Limb (tissue), 2 donors: ENCODE measurements around the gene C8G.

Experiments
- DNase-seq, 2 donors: peaks; one replicate each; pipeline ENCODE4 v3.0.0-alpha.2; 2016; ENCODE audit errors: extremely low spot score in 2 of 2

Gene C8G

DNA sequence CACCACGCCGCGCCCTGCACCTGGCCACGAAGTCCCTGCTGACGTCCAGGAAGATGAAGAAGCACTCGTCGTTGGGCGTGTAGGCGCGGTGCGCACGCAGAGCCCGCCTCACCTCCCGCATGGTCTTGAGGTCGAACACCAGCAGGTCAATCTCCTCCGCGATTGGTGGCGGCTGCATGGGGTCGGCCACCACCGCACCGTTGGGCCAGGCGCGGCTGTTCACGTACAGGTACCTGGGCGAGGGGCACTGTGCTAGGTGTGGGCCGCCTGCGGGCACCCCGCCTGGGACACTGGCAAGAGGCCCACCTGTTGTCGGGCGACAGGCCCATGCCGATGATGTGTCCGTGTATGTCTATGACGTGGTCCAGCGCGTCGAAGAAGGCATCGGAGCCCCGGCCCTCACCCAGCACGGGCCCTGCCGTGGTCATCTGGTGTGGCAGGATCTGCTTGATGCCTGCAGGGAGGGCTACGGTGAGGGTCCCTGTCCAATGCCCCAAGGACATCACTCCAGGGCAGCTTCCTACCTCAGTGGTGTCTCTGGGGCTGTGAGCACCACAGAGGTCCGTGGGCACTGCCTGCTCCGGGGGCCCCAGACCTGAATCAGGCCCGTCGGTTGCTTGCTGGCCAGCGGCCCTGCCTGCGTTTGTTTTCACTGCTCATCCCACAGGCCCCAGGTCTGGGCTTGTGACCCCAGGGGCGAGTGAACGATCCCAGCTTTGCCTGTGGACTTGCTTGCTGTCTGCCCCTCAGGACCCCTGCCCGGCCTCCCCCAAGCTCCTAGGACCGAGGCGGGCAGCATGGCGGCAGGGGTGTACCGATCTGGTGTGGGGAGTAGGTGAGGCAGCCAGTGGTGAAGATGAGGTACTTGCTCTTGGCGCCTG lies 3.6 kb upstream of the C8G start:
- no peak for DNase-seq

DNA sequence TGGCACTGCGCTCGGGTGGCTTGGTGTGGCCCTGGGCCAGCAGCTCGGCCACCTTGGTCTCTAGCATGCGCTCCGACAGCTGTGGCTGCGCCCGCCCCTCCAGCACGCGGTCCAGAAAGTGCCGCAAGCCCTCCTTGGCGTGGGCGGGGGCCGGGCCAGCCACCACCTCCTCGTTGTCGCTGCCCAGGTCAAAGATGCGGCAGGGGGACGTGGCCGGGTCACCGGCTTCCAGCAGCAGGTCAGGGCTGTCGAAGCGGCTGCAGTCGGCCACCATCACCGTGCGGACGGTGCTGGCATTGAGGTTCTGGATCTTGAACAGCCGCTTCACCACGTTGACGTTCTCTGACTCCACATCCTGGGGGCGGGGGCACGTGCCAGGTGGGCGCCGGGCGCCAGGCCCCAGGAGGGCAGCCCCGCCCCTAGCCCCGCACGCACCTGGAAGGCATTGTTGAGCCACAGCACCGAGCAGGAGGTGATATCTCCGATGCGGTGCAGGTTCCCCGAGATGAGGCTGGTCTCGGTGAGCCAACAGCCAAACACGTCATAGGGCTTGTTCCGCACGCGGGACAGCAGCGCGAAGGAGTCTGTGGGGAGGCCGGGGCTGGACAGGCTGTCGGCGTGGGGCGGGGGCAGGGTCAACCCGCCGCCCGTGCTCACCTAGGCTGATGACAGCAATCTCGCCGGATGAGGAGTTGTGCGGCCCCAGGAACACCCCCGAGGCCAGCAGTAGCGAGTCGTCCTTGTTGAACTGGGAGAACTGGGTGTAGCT lies 2.7 kb upstream of the C8G start:
- no peak for DNase-seq

DNA sequence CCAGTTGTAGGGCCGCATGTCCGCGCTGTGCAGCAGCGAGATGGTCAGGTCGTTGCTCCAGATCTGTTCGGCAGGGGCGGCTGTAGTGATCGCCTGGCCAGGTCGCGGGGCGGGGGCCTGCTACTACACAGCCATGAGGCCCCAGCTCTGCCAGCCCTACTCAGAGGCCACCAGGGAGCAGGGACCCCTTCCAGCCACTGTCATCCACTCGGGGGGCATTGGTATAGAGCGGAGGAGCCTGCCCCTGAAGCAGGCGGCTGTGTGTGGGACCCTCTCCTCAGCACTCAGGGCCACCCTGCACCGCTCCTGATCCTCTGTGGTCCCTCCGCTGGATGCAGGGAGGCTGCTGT lies 2.2 kb upstream of the C8G start:
- no peak for DNase-seq

DNA sequence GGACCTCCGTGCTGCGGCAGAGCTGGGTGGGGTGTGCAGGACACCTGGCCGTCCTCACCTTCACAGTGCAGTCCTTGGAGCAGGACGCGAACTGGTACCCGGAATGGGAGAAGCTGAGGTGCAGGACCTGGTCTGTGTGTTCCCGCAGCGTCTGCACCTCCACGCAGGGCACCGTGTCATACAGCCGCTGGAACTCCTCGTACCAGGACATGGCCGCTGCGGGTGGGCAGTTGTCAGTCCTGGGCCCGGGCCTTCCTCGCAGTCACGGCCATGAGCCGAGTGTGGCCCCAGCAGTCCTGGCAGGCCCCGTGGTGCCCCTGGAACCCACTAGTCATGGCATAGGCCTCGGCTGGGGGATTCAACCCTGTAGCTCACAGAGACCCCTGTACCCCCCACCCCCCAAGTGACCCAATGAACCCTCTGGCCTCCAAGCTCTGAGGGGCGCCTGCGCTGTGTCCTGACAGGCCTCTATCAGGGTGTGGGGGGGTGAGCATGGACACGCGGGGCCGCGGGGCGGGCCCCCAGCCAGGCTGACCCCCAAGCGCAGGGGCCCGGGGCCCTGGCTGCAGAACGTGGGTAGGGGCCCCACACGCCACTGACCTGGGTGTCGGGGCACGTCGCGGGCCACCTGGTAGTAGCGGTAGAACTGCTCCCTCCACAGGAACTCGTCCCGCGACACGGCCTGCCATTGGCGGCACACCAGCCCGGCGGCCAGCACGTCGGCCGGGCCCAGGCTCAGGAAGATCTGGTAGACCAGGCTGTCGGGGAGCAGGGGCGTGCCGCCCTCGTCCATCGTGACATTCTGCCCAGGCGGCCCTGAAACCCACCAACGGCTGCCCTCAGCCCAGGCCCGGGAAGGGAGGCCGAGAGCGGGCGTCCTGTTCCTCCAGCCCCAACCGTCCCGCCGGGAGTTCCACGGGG lies 1.5 kb upstream of the C8G start:
- DNase-seq: peak; percentile 4 to 58

DNA sequence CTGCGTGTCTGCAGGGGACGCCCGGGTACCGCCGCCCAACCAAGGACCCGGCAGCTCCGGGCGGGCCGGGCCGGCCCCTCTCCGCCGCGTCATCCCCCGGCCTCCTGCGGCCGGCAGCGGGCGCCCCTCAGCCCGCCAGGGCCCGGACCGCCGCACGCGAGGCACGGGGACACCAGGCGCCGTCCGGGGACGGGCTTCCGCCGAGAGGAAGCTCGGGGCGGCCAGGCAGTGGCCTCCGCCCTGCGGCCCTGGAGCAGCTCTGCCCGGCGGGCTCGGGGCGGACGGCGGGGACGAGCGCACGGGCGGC lies 878 bp upstream of the C8G start:
- no peak for DNase-seq

DNA sequence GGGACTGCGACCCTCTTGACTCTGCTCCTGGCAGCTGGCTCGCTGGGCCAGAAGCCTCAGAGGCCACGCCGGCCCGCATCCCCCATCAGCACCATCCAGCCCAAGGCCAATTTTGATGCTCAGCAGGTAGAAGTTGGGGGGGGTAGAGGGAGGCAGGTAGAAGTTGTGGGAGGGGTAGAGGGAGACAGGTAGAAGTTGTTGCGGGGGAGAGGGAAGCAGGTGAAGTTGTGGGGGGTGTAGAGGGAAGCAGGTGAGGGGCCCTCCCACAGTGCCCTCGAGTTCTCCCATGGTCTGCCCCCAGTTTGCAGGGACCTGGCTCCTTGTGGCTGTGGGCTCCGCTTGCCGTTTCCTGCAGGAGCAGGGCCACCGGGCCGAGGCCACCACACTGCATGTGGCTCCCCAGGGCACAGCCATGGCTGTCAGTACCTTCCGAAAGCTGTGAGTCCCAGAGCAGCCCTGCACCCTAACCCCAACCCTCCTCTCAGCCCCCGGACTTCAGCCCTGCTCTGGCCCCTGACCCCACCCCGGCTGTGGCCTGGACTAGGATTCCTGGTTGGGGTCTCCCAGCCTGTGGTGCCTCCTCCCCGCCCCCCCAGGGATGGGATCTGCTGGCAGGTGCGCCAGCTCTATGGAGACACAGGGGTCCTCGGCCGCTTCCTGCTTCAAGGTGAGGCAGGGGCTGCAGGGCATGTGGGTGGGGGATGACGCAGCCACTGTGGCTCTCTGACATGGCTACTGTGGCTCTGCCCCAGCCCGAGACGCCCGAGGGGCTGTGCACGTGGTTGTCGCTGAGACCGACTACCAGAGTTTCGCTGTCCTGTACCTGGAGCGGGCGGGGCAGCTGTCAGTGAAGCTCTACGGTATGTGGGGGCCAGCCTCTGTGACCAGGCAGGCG lies 537 bp downstream of the C8G start:
- no peak for DNase-seq

DNA sequence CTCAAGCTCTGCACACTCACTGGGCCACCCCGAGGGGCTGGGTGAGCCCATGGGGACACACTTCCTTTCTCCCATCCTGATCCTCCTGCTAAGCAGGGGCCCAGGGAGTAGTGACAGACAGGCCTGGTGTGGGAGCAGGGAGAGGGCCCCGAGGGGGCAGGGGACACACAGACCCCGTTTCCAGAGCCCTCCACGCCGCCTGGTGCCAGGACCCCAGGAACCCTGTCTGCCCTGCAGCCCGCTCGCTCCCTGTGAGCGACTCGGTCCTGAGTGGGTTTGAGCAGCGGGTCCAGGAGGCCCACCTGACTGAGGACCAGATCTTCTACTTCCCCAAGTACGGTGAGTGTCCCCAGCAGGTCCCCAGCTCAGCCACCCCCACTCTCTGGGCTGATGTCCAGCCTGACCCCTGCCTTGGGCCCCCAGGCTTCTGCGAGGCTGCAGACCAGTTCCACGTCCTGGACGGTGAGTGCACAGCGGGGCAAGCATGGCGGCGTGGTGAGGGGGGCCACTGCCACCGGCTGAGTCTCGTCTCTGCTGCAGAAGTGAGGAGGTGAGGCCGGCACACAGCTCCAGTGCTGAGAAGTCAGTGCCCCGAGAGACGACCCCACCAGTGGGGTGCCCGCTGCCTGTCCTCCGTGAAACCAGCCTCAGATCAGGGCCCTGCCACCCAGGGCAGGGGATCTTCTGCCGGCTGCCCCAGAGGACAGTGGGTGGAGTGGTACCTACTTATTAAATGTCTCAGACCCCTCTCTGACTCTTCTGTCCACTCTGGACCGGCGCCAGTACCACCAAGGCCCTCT lies 1.4 kb downstream of the C8G start:
- DNase-seq: no peak

DNA sequence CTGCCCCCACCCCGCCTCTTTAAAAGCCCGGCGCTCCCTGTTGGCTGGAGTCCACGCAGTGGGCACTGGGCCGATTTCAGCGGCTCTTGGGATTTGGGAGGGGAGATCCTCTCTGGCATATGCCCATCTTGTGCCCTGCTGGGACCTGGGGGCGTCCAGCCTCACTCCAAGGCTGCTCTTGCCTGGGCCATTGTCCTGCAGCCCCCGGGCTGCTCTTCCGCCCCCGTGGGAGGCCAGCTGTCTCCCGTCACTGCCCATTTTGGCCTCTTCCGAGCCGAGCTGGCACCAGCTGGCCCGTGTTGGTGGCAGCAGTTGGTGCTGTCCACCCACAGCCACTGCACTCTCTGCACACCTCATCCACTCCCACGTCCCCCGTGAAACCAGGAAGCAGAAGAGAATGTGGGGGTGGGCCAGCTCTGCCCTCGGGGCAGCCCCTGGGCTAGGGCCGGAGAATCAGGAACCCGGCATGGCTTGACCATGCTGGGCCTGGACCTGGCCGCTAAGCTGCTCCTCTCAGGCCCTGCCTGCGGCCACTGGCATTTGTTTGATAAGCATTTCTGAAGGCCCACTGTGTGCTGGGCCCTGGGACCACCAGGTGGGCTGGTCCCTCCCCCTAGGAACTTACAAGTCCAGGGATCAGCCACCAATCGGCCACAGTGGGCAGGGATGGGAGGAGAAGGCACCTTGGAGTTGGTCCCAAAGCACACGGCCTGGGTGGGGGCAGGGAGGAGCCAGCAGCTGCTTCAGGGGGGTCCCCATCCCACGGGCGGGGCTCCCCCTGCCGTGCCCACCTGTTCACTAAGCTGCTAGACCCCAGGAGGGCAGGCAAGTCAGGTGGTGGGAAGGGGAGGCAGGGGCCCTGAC lies 2.2 kb downstream of the C8G start:
- no peak for DNase-seq

DNA sequence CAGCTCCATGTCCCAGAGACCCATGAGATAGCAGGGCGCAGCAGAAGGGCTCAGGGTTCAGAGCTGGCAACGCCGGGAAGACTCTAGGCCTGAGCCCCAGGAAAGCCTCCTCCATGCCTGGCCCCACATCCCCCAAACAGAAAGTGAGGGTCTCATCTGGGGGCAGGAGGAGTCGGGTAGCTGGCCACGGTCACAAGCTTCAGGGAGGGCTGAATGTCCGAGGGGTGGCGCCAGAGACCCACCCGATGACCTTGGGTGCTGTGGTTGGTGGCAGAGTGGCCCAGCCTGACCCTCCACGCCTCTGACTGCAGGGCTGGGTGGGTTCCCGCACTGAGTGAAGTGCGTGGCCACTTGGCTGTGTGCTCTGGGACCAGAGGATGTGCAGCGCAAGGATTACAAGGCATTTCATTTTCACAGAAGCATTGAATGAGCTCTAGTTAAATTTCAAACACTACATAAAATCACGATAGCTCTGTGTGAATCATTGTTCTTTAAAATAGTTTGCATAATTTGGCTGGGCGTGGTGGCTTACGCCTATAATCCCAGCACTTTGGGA lies 3.0 kb downstream of the C8G start:
- DNase-seq: no peak

DNA sequence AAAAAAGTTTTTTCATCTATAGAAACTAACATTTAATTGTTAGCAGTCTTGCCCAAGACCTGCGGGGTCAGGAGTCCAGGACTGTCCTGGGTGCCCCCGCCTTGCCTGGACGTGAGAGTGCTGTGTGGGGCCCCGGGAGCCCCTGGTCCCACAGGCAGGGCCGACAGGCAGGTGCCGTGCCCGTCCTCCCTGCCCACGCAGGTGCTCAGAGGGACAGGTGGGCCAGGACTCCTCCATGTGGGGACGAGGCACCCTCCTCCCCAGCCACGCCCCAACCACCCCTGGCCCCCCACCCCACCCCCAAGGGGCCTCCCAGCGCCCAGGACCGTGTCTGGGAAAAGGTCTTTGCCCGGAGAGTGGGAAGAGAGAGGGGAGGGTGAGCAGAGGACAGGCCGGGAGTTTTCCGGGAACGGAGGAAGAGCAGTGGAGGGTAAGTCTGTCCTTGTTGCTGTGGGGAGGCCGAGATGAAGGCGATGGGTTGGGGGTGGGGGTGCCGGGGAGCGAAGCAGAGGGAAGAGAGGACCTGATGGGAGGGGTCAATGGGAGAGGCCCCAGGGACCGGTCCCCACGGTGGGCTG lies 4.3 kb downstream of the C8G start:
- DNase-seq: no peak

DNA sequence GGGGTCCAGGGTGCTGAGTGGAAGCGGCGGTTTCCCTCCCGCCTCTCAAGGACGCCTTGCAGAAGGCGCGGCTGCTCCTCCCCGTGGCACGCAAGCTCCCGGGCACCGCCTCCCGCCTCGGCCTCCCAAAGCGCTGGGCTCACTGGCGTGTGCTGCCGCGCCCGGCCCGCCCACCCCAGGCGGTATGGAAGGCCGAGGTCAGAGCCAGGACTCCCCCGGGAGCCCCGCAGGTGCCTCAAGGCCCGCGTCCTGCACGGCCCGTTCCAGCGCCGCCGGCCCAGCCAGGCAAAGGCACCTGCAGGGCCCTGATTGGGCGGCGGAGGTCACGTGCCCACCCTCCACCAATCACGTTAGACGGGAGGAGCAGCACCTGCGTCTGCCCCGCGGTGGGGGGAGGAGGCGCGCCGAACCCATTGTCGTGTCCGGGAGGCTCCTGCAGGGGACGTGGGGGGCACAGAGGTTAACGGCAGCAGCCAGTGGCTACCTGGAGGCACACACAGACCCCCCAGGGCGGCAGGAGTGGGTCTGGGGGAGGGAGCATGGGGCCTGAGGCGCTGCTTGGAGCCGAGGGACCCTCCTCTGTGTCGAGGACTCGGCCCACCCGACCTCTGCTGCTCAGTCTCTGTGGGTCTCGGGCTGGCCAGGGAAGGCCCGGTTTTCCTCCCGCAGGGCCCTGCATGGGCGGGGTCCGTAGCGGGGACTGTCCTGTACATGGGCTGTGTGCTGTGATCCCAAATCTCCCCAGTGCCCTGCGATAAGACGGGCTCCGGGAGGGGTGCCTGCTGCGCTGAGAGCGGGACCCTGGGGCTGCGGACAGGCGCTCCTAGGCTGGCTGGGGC lies 5.0 kb downstream of the C8G start:
- DNase-seq: peak; percentile 72 to 95

DNA sequence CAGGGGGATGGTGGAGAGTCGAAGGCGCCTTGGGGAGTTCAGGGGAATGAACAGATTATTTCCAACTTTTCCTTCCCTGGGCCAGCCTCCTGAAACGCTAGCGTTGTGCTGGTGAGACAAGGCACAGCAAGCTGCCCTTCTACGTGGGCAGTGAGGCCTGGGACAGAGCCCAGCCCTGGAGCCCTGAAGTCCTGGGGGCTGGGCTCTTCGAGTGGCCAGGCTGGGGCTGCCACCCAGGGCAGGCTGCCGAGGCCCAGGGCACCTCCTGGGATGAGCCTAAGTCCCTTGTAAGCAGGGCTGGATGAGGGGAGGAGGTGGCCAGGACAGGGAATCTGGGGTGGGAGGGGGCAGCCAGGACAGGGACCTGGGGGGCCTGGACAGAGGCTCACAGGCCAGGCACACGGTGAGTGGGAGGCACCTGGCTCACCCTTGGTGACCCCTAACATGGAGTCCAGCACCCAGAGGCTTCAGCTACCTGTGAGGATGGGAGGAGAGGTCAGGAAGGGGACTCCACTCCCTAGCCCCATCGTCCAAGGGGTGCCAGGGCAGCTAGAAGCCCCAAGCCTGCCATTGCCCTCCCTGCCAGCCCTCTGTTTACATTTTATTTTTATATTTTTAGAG lies 5.7 kb downstream of the C8G start:
- no peak for DNase-seq

DNA sequence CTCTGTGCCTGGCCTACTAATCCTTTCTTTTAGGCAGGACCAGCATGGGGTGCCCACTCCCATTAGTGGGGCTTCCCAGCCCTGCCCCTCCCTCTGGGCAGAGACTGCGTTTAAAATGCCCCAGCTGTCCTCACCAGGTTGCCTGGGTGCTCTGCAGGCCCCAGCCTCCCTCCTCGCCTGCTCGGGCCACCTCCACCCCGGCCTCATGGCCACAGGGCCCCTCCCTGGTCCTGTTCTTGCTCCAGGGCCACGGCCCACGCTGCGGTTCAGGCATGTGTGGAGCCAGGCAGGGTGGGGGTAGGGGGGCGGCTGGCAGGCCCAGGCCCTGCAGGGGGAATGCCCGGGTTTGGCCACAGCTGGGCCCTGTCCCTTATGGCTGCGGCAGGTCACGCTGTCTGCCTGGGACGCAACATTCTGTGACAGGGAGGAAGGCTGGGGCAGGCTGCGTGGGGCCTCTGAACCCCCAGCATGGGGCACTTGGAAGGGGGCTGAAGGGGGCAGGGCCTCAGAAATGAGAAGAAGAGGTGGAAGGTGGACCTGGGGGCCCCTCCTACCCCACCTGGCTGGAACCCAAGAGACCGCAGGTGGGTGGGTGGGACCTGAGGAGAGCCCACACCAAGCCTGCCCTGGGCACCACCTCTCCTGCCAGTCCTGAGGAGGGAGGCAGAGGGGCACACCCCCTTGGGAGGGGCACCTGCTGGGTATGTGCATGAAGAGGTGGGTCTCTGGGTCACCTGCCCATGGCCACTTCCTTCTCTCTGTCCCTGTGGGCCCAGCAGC lies 6.7 kb downstream of the C8G start, which contains the start of gene LCN12:
Gene LCN12, plus strand, starts transcription at position 733 of the 780 bp plus-strand sequence. CDS start 55 bp downstream, outside the sequence.
- no peak for DNase-seq

DNA sequence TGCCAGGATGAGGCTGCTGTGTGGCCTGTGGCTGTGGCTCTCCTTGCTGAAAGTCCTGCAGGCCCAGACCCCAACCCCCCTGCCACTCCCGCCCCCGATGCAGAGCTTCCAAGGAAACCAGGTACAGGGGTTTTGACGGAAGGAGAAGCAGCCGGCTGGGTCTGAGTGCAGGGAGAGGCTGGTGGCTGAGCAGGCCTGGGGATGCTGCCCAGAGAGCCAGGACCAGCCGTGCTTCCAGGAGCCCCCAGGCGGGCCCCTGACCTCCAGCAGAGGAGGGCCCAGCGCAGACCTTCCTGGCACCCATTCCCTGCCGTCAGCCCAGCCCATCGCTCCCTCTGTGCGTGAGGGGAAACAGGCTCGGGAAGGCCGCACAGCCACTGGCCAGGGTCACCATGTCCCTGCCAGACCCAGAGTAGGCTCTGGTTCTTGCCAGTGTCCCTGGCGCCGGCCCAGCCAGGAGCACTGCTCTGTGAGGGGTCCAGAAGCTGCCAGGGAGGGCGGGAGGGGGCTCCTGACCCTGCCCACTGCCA lies 7.3 kb downstream of the C8G start:
- DNase-seq: no peak

DNA sequence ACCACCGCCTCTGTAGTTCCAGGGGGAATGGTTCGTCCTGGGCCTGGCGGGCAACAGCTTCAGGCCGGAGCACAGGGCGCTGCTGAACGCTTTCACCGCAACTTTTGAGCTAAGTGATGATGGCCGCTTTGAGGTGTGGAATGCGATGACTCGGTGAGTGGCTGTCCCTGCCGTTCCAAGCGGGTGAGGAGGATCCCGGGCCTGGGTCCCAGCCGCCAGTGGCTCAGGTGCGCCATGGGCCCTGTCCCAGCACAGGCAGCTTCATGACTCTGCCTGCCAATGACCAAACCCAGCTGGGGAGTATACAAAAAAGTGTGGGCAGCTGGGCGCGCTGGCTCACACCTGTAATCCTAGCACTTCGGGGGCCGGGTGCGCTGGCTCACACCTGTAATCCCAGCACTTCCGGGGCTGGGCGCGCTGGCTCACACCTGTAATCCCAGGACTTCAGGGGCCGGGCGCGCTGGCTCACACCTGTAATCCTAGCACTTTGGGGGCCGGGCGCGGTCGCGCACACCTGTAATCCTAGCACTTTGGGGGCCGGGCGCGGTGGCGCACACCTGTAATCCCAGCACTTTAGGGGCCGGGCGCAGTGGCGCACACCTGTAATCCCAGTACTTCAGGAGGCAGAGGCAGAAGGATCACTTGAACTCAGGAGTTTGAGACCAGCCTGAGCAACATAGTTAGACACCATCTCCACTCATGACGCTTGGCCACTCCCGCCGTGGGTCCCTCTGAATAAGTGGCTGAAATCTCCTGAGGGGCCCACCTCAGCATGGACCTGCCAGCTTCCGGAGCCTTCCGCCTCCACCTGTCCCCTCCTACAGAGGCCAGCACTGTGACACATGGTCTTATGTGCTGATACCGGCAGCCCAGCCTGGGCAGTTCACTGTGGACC lies 8.1 kb downstream of the C8G start:
- DNase-seq: no peak
